IMR-90 (cell line): ENCODE data around the gene TMEM179. TPM values are rescaled to one million over a fixed set of nuclear protein-coding genes. Genes with fewer than 3 reads are reported as not detected.

Experiments used
- ATAC-seq: fragments of 200-7000 bp; cut with Tn5 transposase; 2 replicates; pipeline ENCODE4 v1.9.1; 2020; ENCODE audit warnings: low read depth, mild to moderate bottlenecking, moderate library complexity
- BruUV-seq: library from RNA; stranded (reverse); fragments of 400-500 nt; replicated peaks from 2 replicates; lab custom pipeline; 2021; lab: Mats Ljungman, UMichigan
- CTCF ChIA-PET: fragments of 300-600 bp; formaldehyde crosslinking; extraction: SDS; loops from one replicate; lab custom pipeline; 2021; ENCODE audit warnings: antibody characterized with exemption; lab: Yijun Ruan, JAX
- POLR2A ChIA-PET: fragments of 300-600 bp; sonication (Branson Sonifier 250); formaldehyde crosslinking; loops from one replicate; lab custom pipeline; 2022; ENCODE audit warnings: antibody characterized with exemption; ENCODE audit not compliant: unreplicated experiment; lab: Charles Lee
- DNase-seq: peaks from one replicate; pipeline ENCODE4 v3.0.0; 2013
- H2AFZ ChIP-seq: replicated peaks from 2 replicates; pipeline ENCODE3; 2013; ENCODE audit warnings: low read length, mild to moderate bottlenecking; ENCODE audit not compliant: poor library complexity
- H2AK5ac ChIP-seq: 2 replicates; pipeline ENCODE4 v1.6.1; 2013; ENCODE audit warnings: low read depth, low read length, inconsistent platforms
- H2AK9ac ChIP-seq: replicated peaks from 2 replicates; pipeline ENCODE3; 2013; ENCODE audit warnings: mild to moderate bottlenecking, low read depth, low read length, moderate library complexity; ENCODE audit not compliant: poor library complexity
- H2BK120ac ChIP-seq: 2 replicates; pipeline ENCODE4 v1.6.1; 2013; ENCODE audit warnings: low read depth, low read length, inconsistent platforms
- H2BK15ac ChIP-seq: 3 replicates; pipeline ENCODE4 v1.6.1; 2013; ENCODE audit warnings: low read depth, low read length, inconsistent platforms
- H2BK20ac ChIP-seq: 2 replicates; pipeline ENCODE4 v1.6.1; 2013; ENCODE audit warnings: low read depth, mild to moderate bottlenecking, inconsistent platforms, low read length, moderate library complexity
- H2BK5ac ChIP-seq: 2 replicates; pipeline ENCODE4 v1.6.1; 2013; ENCODE audit warnings: mild to moderate bottlenecking, low read depth, low read length, inconsistent platforms; ENCODE audit not compliant: poor library complexity, severe bottlenecking
- H3K14ac ChIP-seq: replicated peaks from 2 replicates; pipeline ENCODE4 v1.6.1; 2013; ENCODE audit warnings: low read depth, low read length, inconsistent platforms
- H3K18ac ChIP-seq: 2 replicates; pipeline ENCODE4 v1.6.1; 2013; ENCODE audit warnings: low read depth, low read length, control low read depth
- H3K23ac ChIP-seq: 2 replicates; pipeline ENCODE4 v1.6.1; 2013; ENCODE audit warnings: low read depth, low read length, inconsistent platforms
- H3K27ac ChIP-seq: 2 replicates; pipeline ENCODE4 v1.5.1; 2013; ENCODE audit warnings: mild to moderate bottlenecking, control low read depth, low read length; ENCODE audit not compliant: insufficient read depth
- H3K27me3 ChIP-seq: 2 replicates; pipeline ENCODE4 v1.6.1; 2013; ENCODE audit warnings: low read length; ENCODE audit not compliant: control insufficient read depth, insufficient read depth
- H3K36me3 ChIP-seq: 2 replicates; pipeline ENCODE4 v1.6.1; 2013; ENCODE audit warnings: low read length, mixed read lengths; ENCODE audit not compliant: control insufficient read depth, insufficient read depth
- H3K4ac ChIP-seq: 2 replicates; pipeline ENCODE4 v1.6.1; 2013; ENCODE audit warnings: low read depth, low read length, inconsistent platforms
- H3K4me1 ChIP-seq: 2 replicates; pipeline ENCODE4 v1.6.1; 2013; ENCODE audit warnings: low read length, mixed read lengths; ENCODE audit not compliant: control insufficient read depth, insufficient read depth
- H3K4me2 ChIP-seq: 2 replicates; pipeline ENCODE4 v1.6.1; 2013; ENCODE audit warnings: low read depth, mild to moderate bottlenecking, control low read depth, low read length, moderate library complexity
- H3K4me3 ChIP-seq: 2 replicates; pipeline ENCODE4 v1.5.1; 2013; ENCODE audit warnings: low read depth, mild to moderate bottlenecking, control low read depth, low read length, moderate library complexity; ENCODE audit not compliant: insufficient read depth
- H3K56ac ChIP-seq: 2 replicates; pipeline ENCODE4 v1.6.1; 2013; ENCODE audit warnings: low read length, inconsistent platforms; ENCODE audit not compliant: insufficient read depth; ENCODE audit errors: extremely low read depth
- H3K79me1 ChIP-seq, 2 experiments: 2 replicates each; pipeline ENCODE4 v1.6.1; 2013; ENCODE audit warnings: low read length in 2 of 2, inconsistent platforms in 1 of 2, low read depth in 1 of 2
- H3K9ac ChIP-seq: 2 replicates; pipeline ENCODE4 v1.6.1; 2013; ENCODE audit warnings: low read depth, low read length, control low read depth
- H3K9me1 ChIP-seq: 2 replicates; pipeline ENCODE4 v1.6.1; 2013; ENCODE audit warnings: low read length, inconsistent platforms; ENCODE audit not compliant: insufficient read depth
- H3K9me3 ChIP-seq: 2 replicates; pipeline ENCODE4 v1.6.1; 2013; ENCODE audit warnings: low read length; ENCODE audit not compliant: control insufficient read depth, insufficient read depth
- H4K20me1 ChIP-seq: 2 replicates; pipeline ENCODE4 v1.6.1; 2013; ENCODE audit warnings: low read length, inconsistent platforms; ENCODE audit not compliant: insufficient read depth
- H4K5ac ChIP-seq: 2 replicates; pipeline ENCODE4 v1.6.1; 2013; ENCODE audit warnings: mild to moderate bottlenecking, low read depth, low read length, control low read depth
- H4K8ac ChIP-seq, 2 experiments: 2 replicates each; pipeline ENCODE4 v1.6.1; 2013; ENCODE audit warnings: low read depth in 2 of 2, low read length in 2 of 2, control low read depth in 1 of 2, inconsistent platforms in 1 of 2
- H4K91ac ChIP-seq: 2 replicates; pipeline ENCODE4 v1.6.1; 2013; ENCODE audit warnings: low read depth, low read length, inconsistent platforms; ENCODE audit not compliant: insufficient read depth
- MAZ ChIP-seq: IDR thresholded peaks from 2 replicates; pipeline ENCODE4 v1.6.1; 2012; ENCODE audit warnings: low read depth, mild to moderate bottlenecking, low read length, improper control_type of control experiment, moderate library complexity, borderline replicate concordance
- NFE2L2 ChIP-seq: fragments of 150-350 bp; IDR thresholded peaks from 2 replicates; pipeline ENCODE4 v1.6.1; 2016; ENCODE audit warnings: low read depth, mild to moderate bottlenecking, low read length
- SMC3 ChIP-seq: fragments of 150-350 bp; IDR thresholded peaks from 2 replicates; pipeline ENCODE4 v1.6.1; 2016; ENCODE audit warnings: low read depth, mild to moderate bottlenecking, antibody characterized with exemption, low read length, moderate library complexity
- WGBS, 2 experiments: methylation state at CpG; one replicate each; pipeline versions ENCODE4 v1.1.5 to v1.1.7; 2013; ENCODE audit warnings: missing lambda C conversion rate in 2 of 2; ENCODE audit not compliant: insufficient read length in 1 of 2; ENCODE audit errors: extremely low coverage in 2 of 2; 5-methylcytosine and 5-hydroxymethylcytosine counted together
- dilution Hi-C: fragments of 300-500 bp; cut with HindIII; formaldehyde crosslinking; loops from one replicate; pipeline ENCODE4 v1.14.3; 2018; ENCODE audit warnings: low sequenced_read_pairs; ENCODE audit not compliant: unreplicated experiment
- in situ Hi-C: fragments of 300-500 bp; cut with MboI; formaldehyde crosslinking; loops from 3 replicates; pipeline ENCODE4 v1.14.3; 2019; ENCODE audit warnings: low sequenced_read_pairs, inconsistent platforms, mixed read lengths
- intact Hi-C: fragments of 100-400 bp; cut with micrococcal nuclease; formaldehyde crosslinking; loops from 2 replicates; pipeline ENCODE4 v1.10.0; 2022
- polyA plus RNA-seq, 3 experiments: library from polyadenylated mRNA; depleted of rRNA; stranded (reverse); fragments of >200 nt; gene quantifications; 2 replicates each; pipeline ENCODE4 v1.2.3, GENCODE V29; 2012; ENCODE audit warnings: low replicate concordance in 1 of 3
- total RNA-seq: library from RNA; depleted of rRNA; stranded (reverse); fragments of >200 nt; gene quantifications from 2 replicates; pipeline ENCODE4 v1.2.3, GENCODE V29; 2012

TMEM179 gene
- total and polyA plus RNA-seq, 2 of the 4 experiments (the other 2 are of a cell fraction) = not detected

DNA sequence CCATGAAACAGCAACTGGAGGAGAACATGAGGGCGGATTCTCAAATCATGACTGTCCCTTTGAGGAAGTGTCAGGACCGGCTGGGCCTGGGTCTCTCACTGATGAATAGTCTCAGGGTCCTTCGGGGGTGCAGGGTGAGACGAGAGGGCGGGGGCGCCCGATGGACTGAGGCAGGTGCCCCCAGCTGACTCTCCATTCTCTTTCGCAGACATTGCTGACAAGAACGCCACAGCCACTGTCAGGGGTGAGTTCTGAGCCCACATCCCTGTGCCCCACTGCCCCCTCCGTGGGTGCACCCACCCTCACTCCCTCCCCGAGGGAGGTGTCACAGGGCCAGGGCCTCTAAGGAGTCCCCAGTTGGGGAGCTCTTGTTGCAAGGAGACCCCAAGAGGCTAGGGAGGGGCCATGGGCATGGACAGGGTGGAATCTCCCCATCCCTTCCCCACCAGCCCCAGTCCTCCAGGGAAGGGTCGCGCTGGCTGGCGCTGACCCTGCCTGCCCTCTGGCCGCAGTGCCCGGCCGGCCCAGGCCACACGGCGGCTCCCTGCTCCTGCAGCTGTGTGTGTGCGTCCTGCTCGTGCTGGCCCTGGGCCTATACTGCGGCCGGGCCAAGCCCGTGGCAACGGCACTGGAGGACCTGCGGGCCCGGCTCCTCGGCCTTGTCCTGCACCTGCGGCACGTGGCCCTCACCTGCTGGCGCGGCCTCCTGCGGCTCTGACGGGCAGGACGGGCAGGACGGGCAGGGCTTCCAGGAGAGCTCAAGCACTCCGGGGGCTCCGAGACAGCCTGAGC is 16.3 kb downstream of the TMEM179 start (continued):
- TF ChIP-seq MAZ = no peak

DNA sequence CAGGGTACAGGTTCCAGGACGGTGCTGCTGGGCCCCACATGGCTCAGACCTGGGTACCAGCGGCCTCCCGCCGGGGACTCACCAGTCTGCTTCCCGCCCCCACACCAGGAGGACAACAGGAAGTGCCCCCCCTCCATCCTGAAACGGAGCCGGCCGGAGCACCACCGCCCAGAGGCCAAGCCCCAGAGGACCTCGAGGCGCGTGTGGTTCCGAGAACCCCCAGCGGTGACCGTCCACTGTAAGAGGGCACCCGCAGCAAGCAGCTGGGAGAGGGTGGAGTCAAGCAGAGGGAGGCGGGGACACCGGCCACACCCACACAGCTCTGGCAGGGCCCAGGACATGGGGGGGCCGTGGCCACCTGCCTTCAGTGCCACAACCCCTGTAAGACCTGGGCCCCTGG is 16.9 kb downstream of the TMEM179 start:
- H4K5ac ChIP-seq = no peak overlapping the region
- in situ Hi-C loops = no loop called here
- H3K14ac ChIP-seq = no peak overlapping the region
- H3K4me3 ChIP-seq = no peak overlapping the region
- no peak overlapping the region for H2BK120ac ChIP-seq
- 0 out of 2 replicates have a peak, but pooled peaks cover 4% of the 10 kb centered on the region for H3K9me1 ChIP-seq
- no TSS peak for BruUV-seq
- no peak overlapping the region for H2BK15ac ChIP-seq
- no peak overlapping the region for H4K8ac ChIP-seq
- no peaks in the 10 kb centered on the region for H3K9me3 ChIP-seq
- 0 out of 2 replicates have a peak, but pooled peaks have one; percentile 19 for ATAC-seq
- no peaks in the 10 kb centered on the region for H3K36me3 ChIP-seq
- ChIA-PET CTCF (no interaction called here), POLR2A (no interaction called here)
- H4K91ac ChIP-seq = no peak overlapping the region
- WGBS, 2 experiments = no CpG with 5 or more reads among the region's 19 CpGs
- intact Hi-C loops = no loop called here
- peaks cover 11% of the 10 kb centered on the region; the same call in 1 of the 2 replicates for H3K27me3 ChIP-seq
- no peak overlapping the region for H2BK20ac ChIP-seq
- H3K56ac ChIP-seq = no peak overlapping the region
- H2BK5ac ChIP-seq = no peak overlapping the region
- H4K20me1 ChIP-seq = no peaks in the 10 kb centered on the region
- H3K23ac ChIP-seq = no peak overlapping the region
- no peaks in the 10 kb centered on the region for H3K79me1 ChIP-seq
- H3K4me2 ChIP-seq = no peak overlapping the region
- H2AFZ ChIP-seq = no peak overlapping the region
- no peak overlapping the region for H3K18ac ChIP-seq
- DNase-seq = no peak
- no peak overlapping the region for H3K4ac ChIP-seq
- H2AK9ac ChIP-seq = no peak overlapping the region
- H3K9ac ChIP-seq = no peak overlapping the region
- no peak overlapping the region for H3K27ac ChIP-seq
- dilution Hi-C loops = no loop called here
- H2AK5ac ChIP-seq = no peak overlapping the region
- no peaks in the 10 kb centered on the region for H3K4me1 ChIP-seq
- no peak for TF ChIP-seq NFE2L2
- TF ChIP-seq SMC3 = no peak
